Measurements from ENCODE around the gene LRRC75A. TPM values are rescaled to one million over a fixed set of nuclear protein-coding genes. Genes with fewer than 3 reads are reported as not detected.
A peak's percentile ranks its signal among the peaks of the same experiment; 100 is the strongest.

Gene LRRC75A
- total and polyA plus RNA-seq, 2 of the 8 experiments (the other 6 are each of a cell fraction or from before 2014, with no cell fraction given) = 9.7 to 9.9 TPM

DNA sequence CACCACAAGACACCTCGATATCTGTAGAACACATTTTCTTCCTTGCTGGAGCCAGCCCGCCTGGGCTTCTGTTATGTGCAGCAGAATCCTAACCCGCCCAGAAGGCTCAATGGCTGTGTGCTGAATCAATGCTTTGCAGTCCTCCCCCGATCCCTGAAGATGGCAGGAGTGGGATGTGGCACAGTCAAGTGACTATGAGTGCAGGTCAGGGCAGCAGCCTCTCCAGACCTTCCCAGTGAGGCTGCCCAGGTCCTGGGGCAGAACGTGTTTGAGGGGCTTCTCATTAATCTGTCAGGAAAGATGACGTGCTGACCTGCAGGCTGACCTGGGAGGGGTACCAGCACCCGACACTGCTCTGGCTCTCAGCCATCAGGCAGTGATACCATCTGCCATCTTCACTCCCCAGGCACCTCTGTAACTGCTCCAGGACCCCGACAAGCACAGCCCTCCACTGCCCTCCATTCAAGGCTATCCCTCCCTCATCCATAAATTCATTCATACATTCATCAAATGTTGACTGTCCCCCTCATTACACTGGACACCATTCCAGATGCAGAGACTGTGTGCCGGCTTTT, 35.2 kb downstream of the LRRC75A start:
- Histone ChIP-seq H3K79me1 (ENCODE audit: low read depth, low read length) (no peaks in the 10 kb centered on the region), H3K23ac (ENCODE audit: insufficient read length) (no peak overlapping the region), H4K91ac (replicated peaks; ENCODE audit: insufficient read length, low read length) (no peak overlapping the region), H3K18ac (ENCODE audit: extremely low read depth, low read length) (no peak overlapping the region), H3K27me3 (replicated peaks in 1 of 4; ENCODE audit: control insufficient read depth in 3 of 4, extremely low read depth in 1 of 4, insufficient read depth in 3 of 4, low read length in 3 of 4) (no peaks in the 10 kb centered on the region), H2AK5ac (ENCODE audit: low read depth, low read length) (no peak overlapping the region; the same call in 1 of the 2 replicates), H4K8ac (ENCODE audit: extremely low read depth, insufficient read depth, low read length) (no peak overlapping the region), H2BK5ac (ENCODE audit: low read depth, low read length) (no peak overlapping the region; the same call in 1 of the 2 replicates), H3K23me2 (ENCODE audit: low read depth, low read length) (no peaks in the 10 kb centered on the region), H3K79me2 (ENCODE audit: control insufficient read depth in 1 of 2, insufficient read depth in 2 of 2, low read length in 2 of 2) (no peaks in the 10 kb centered on the region), H2BK20ac (ENCODE audit: low read length) (no peak overlapping the region), H4K20me1 (replicated peaks in 1 of 2; ENCODE audit: control insufficient read depth in 1 of 2, insufficient read depth in 2 of 2, low read length in 2 of 2) (peaks cover 0 to 4% of the 10 kb centered on the region in 2 experiments), H3K4me3 (ENCODE audit: extremely low read depth in 1 of 4, insufficient read depth in 2 of 4, low read depth in 3 of 4, low read length in 4 of 4) (no peak overlapping the region), H3K36me3 (ENCODE audit: control insufficient read depth in 2 of 4, insufficient read depth in 4 of 4, low read length in 3 of 4) (no peaks in the 10 kb centered on the region; a peak in 2 of 8 replicates), H3K9ac (replicated peaks in 1 of 4; ENCODE audit: extremely low read depth in 1 of 4, low read depth in 3 of 4, low read length in 3 of 4) (no peak overlapping the region), H2BK15ac (ENCODE audit: low read length) (no peak overlapping the region; the same call in 1 of the 2 replicates), H3K56ac (replicated peaks; ENCODE audit: insufficient read length, low read depth, low read length) (no peak overlapping the region), H3K4ac (replicated peaks; ENCODE audit: insufficient read length, low read depth, low read length) (no peak overlapping the region), H2AFZ (ENCODE audit: low read length) (no peak overlapping the region), H2BK120ac (replicated peaks; ENCODE audit: low read depth, low read length) (no peak overlapping the region), H3K27ac (ENCODE audit: low read depth, low read length) (no peak overlapping the region), H3K14ac (ENCODE audit: insufficient read length) (no peak overlapping the region), H3K4me2 (ENCODE audit: insufficient read depth in 1 of 2, low read depth in 2 of 2, low read length in 2 of 2) (no peak overlapping the region), H2BK12ac (ENCODE audit: low read depth, low read length) (no peak overlapping the region), H3K9me3 (ENCODE audit: insufficient read depth in 2 of 2, low read depth in 1 of 2, low read length in 1 of 2) (no peaks in the 10 kb centered on the region), H3K4me1 (replicated peaks in 1 of 4; ENCODE audit: control insufficient read depth in 3 of 4, insufficient read depth in 4 of 4, low read length in 3 of 4) (peaks cover 6 to 16% (median 12%) of the 10 kb centered on the region in 4 experiments), H4K5ac (ENCODE audit: insufficient read length, low read depth, low read length) (no peak overlapping the region)
- TF ChIP-seq, protein P1, sequence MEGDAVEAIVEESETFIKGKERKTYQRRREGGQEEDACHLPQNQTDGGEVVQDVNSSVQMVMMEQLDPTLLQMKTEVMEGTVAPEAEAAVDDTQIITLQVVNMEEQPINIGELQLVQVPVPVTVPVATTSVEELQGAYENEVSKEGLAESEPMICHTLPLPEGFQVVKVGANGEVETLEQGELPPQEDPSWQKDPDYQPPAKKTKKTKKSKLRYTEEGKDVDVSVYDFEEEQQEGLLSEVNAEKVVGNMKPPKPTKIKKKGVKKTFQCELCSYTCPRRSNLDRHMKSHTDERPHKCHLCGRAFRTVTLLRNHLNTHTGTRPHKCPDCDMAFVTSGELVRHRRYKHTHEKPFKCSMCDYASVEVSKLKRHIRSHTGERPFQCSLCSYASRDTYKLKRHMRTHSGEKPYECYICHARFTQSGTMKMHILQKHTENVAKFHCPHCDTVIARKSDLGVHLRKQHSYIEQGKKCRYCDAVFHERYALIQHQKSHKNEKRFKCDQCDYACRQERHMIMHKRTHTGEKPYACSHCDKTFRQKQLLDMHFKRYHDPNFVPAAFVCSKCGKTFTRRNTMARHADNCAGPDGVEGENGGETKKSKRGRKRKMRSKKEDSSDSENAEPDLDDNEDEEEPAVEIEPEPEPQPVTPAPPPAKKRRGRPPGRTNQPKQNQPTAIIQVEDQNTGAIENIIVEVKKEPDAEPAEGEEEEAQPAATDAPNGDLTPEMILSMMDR (IDR thresholded peaks at IDR 0.05; ENCODE audit: control extremely low read depth in 1 of 3, insufficient read depth in 1 of 3, low read depth in 1 of 3, low read length in 3 of 3) = peak; percentile 37 to 42 (median 37)
- TF ChIP-seq POU5F1 (IDR thresholded peaks at IDR 0.05; ENCODE audit: low read depth, low read length) (no peak), RAD21 (IDR thresholded peaks at IDR 0.05 in 1 of 2, conservative IDR thresholded peaks at IDR 0.05 in 1 of 2; ENCODE audit: low read depth in 2 of 2, low read length in 2 of 2) (peak; percentile 53 to 65)
- POLR2A ChIA-PET (ENCODE audit: partially characterized antibody) = interaction anchor here (0.8 to 17.6 kb wide), 3 partner anchors 15 to 63 kb away, joined by 4 to 204 read pairs (median 4); no protein-coding TSS in a partner anchor
- CTCF ChIA-PET (ENCODE audit: partially characterized antibody) = interaction anchor here (6.9 to 36.9 kb wide), 3 partner anchors 17 to 64 kb away, joined by 124 to 941 read pairs (median 176); partner anchors contain the start of gene LRRC75A
- 79% methylated on average over 9 of the region's 9 CpGs; no CpG with 5 or more reads in 1 of the 2 experiments for WGBS, 2 experiments (ENCODE audit: extremely low coverage in 1 of 2, insufficient coverage in 1 of 2, insufficient read length in 1 of 2, insufficient replicate concordance in 2 of 2, low coverage in 1 of 2, low lambda C conversion rate in 2 of 2, missing lambda C conversion rate in 1 of 2)
- no peak for FAIRE-seq
- no peak for DNase-seq (ENCODE audit: low read depth in 1 of 2, low spot score in 2 of 2)

Data from H1 (cell line).